Heart right ventricle (tissue), 16 donors: ENCODE measurements around the gene RASAL2. TPM values are rescaled to one million over a fixed set of nuclear protein-coding genes. Genes with fewer than 3 reads are reported as not detected.

Experiments used
- ATAC-seq, 8 donors: fragments of 200-7000 bp; cut with Tn5 transposase; one replicate each; pipeline ENCODE4 v1.9.1; 2020; ENCODE audit warnings: mild to moderate bottlenecking in 8 of 8, moderate library complexity in 8 of 8, moderate number of reproducible peaks in 1 of 8
- DNase-seq, 2 donors: peaks; one replicate each; pipeline ENCODE4 v3.0.0-alpha.2; 2020
- H3K27ac ChIP-seq, 10 donors: fragments of 200-600 bp; sonication (generic) in 2 of 10; one replicate each; pipeline versions ENCODE4 v1.5.0 to v1.8.0; 2020 to 2022; ENCODE audit warnings: mild to moderate bottlenecking in 3 of 10
- H3K27me3 ChIP-seq, 7 donors: fragments of 200-600 bp; one replicate each; pipeline ENCODE4 v1.8.0; 2021 to 2022; ENCODE audit warnings: mild to moderate bottlenecking in 2 of 7
- H3K36me3 ChIP-seq, 9 donors: fragments of 200-600 bp; sonication (generic) in 1 of 9; one replicate each; pipeline versions ENCODE4 v1.5.0 to v1.8.0; 2020 to 2022; ENCODE audit warnings: mild to moderate bottlenecking in 2 of 9
- H3K4me1 ChIP-seq, 9 donors: fragments of 200-600 bp; sonication (generic) in 1 of 9; one replicate each; pipeline versions ENCODE4 v1.5.0 to v1.8.0; 2020 to 2022; ENCODE audit warnings: mild to moderate bottlenecking in 4 of 9
- H3K4me3 ChIP-seq, 10 donors: fragments of 200-600 bp; sonication (generic) in 2 of 10; one replicate each; pipeline versions ENCODE4 v1.5.0 to v1.8.0; 2020 to 2022; ENCODE audit warnings: mild to moderate bottlenecking in 7 of 10, moderate library complexity in 2 of 10
- H3K9me3 ChIP-seq, 11 donors: fragments of 200-600 bp in 10 of 11; sonication (generic) in 2 of 11; one replicate each; pipeline versions ENCODE4 v1.5.0 to v1.8.0; 2013 to 2022; ENCODE audit warnings: mild to moderate bottlenecking in 2 of 11, control low read depth in 1 of 11, moderate library complexity in 1 of 11
- CTCF ChIP-seq, 9 donors: fragments of 200-600 bp; sonication (generic) in 2 of 9; IDR thresholded peaks; one replicate each; pipeline versions ENCODE4 v1.5.0 to v1.8.0; 2021 to 2022; ENCODE audit warnings: antibody characterized with exemption in 9 of 9, mild to moderate bottlenecking in 5 of 9, moderate library complexity in 1 of 9
- WGBS, 2 donors: extraction: QIAGEN DNeasy Blood & Tissue Kit; methylation state at CpG; one replicate each; pipeline ENCODE4 v1.1.7; 2013; ENCODE audit warnings: inconsistent platforms in 1 of 2; 5-methylcytosine and 5-hydroxymethylcytosine counted together
- intact Hi-C, 10 donors: fragments of 100-400 bp; cut with DNase I; formaldehyde crosslinking; loops; one replicate each; pipeline versions ENCODE4 v1.11.1 to v1.14.2; 2022
- polyA plus RNA-seq, 2 donors: library from polyadenylated mRNA; stranded (reverse); fragments of 200-250 nt; gene quantifications; one replicate each; pipeline ENCODE4 v1.2.3, GENCODE V29; 2013
- total RNA-seq, 10 donors: library from RNA; stranded (reverse); fragmentation: NEBNext Ultra II Directional in 3 of 10; extraction: Animal tissue kit (Norgen Biotek cat#: 25700) in 3 of 10; gene quantifications; one replicate each; pipeline versions ENCODE4 v1.2.1 to v1.2.4, GENCODE V29; 2021 to 2023
- donor health status: Arrhythmogenic right ventricular cardiomyopathy.
- donor health status: ischemic (EF 13 %, LVEDD 7.1; RV severe dilation, severe dysfunction).
- donor health status: healthy with polysubstance abuse.
- donor health status: DM: no; HTN: yes; CAD: no.
- donor health status: DM: no; HTN: no; CAD: no.
- donor health status: ischemic (EF 25% LVEDD 6.9; RV normal size, moderate dysfunction).
- donor health status: ischemic (EF 25% LVEDD 5.7; RV mildly dilated, moderate dysfunction).
- donor health status: healthy.
- donor health status: DM: yes; HTN: yes; CAD: no.
- donor health status: Ischemic cardiomyopathy.
- donor health status: ischemic (EF 35%, LVEDD 5.7; RV mildly dilated, moderate dysfunction).
- donor health status: nonischemic (EF 11% LVEDD 7.7; RV severe dilation, severe dysfunction).
- donor health status: DM: yes; HTN: yes; CAD: no.
- donor health status: PGD.
- donor health status: ischemic (EF 29% LVEDD 5.4; RV normal size, mild dysfunction).
- donor health status: nonischemic (EF 23%, LVEDD 6.1; RV moderate dilation, normal function).

The RASAL2 gene
- total and polyA plus RNA-seq, 12 donors: 3.5 to 59.8 (median 36.2) TPM

DNA sequence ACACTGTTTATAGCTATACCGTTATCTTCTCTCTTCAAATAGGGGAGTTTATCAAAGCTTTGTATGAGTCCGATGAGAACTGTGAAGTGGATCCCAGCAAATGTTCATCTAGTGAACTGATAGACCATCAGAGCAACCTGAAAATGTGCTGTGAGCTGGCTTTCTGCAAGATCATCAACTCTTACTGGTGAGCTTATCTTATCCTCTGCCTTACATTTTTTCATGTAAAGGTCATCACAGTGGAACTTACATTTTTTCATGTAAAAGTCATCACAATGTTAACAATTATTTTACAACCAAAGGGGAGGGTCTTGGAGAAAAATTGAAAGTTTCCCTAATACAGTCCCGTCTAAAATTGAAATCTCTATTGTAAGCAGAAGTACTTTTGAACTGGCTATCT, 357.6 kb downstream of the RASAL2 start:
- H3K36me3 ChIP-seq: peaks cover 0 to 81% (median 10%) of the 10 kb centered on the region in 9 donors
- no peaks in the 10 kb centered on the region for H3K9me3 ChIP-seq
- H3K27ac ChIP-seq: no peak overlapping the region
- 51 to 55% methylated on average over 3 of the region's 3 CpGs for WGBS, 2 donors
- H3K4me1 ChIP-seq: no peaks in the 10 kb centered on the region
- H3K27me3 ChIP-seq: no peaks in the 10 kb centered on the region
- no peak for TF ChIP-seq CTCF (IDR thresholded peaks at IDR 0.05)
- intact Hi-C loops: no loop called here
- DNase-seq (no peak), ATAC-seq (no peak)
- no peak overlapping the region for H3K4me3 ChIP-seq

DNA sequence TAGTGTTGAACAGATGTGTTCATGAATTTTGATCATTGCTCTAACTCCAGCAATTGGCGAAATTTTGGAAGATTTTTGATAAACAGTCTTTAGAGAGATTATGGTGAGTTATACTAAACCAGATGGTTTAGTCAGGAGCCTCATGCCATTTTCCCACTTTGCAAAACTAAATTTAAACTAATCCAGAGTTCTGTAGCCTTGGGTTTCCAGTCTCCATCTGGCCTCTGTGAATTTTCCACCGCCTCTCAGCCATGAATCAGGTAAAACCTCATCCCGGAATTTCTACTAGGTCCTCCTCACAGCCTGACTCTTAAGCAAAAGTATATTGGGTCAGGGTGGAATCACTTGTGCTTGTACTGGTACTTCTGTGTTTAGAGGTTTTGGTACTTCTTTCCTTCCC, 358.1 kb downstream of the RASAL2 start:
- Histone ChIP-seq H3K4me1 (no peaks in the 10 kb centered on the region), H3K4me3 (no peak overlapping the region), H3K27me3 (no peaks in the 10 kb centered on the region), H3K36me3 (peaks cover 0 to 81% (median 13%) of the 10 kb centered on the region in 9 donors), H3K27ac (no peak overlapping the region), H3K9me3 (no peaks in the 10 kb centered on the region)
- WGBS, 2 donors: 94 to 97% methylated on average over 3 of the region's 3 CpGs
- no peak for TF ChIP-seq CTCF (IDR thresholded peaks at IDR 0.05)
- ATAC-seq (no peak), DNase-seq (no peak)
- intact Hi-C loops: no loop called here

GRCh38 chr1:178456472-178456871, 362.6 kb downstream of the RASAL2 start:
- intact Hi-C loops: no loop called here
- WGBS, 2 donors: 96% methylated on average over 13 of the region's 13 CpGs

GRCh38 chr1:178457651-178458050, 363.7 kb downstream of the RASAL2 start:
- WGBS, 2 donors: 96 to 97% methylated on average over 5 of the region's 5 CpGs
- no peak overlapping the region for H3K27ac ChIP-seq
- ATAC-seq: peak in 1 of 8 donors; percentile 26
- no peak overlapping the region for H3K4me3 ChIP-seq
- TF ChIP-seq CTCF (IDR thresholded peaks at IDR 0.05): no peak
- no peak for DNase-seq
- H3K27me3 ChIP-seq: no peaks in the 10 kb centered on the region
- H3K9me3 ChIP-seq: no peaks in the 10 kb centered on the region
- H3K36me3 ChIP-seq: peaks cover 0 to 75% (median 14%) of the 10 kb centered on the region in 9 donors
- intact Hi-C loops: no loop called here
- H3K4me1 ChIP-seq: peaks cover 0 to 22% (median 7%) of the 10 kb centered on the region in 9 donors

More at GRCh38 chr1:178456472-178456871, 362.6 kb downstream of the RASAL2 start:
- H3K9me3 ChIP-seq: no peaks in the 10 kb centered on the region
- no peak for ATAC-seq
- H3K27me3 ChIP-seq: no peaks in the 10 kb centered on the region
- TF ChIP-seq CTCF (IDR thresholded peaks at IDR 0.05): no peak
- peaks cover 0 to 86% (median 19%) of the 10 kb centered on the region in 9 donors for H3K36me3 ChIP-seq
- H3K4me1 ChIP-seq: peaks cover 0 to 16% (median 7%) of the 10 kb centered on the region in 9 donors
- no peak overlapping the region for H3K4me3 ChIP-seq
- no peak for DNase-seq
- H3K27ac ChIP-seq: no peak overlapping the region
